Mesendoderm (in vitro differentiated cells): ENCODE results near the gene CAPS2. TPM values are rescaled to one million over a fixed set of nuclear protein-coding genes. Genes with fewer than 3 reads are reported as not detected.

ENCODE experiments used
- DNase-seq: peaks from one replicate; pipeline ENCODE4 v3.0.0; 2013
- H2AK5ac ChIP-seq: 2 replicates; pipeline ENCODE4 v1.6.1; 2013; ENCODE audit warnings: low read length, inconsistent platforms
- H2BK120ac ChIP-seq: 2 replicates; pipeline ENCODE4 v1.6.1; 2013; ENCODE audit warnings: low read depth, mild to moderate bottlenecking, low read length, moderate library complexity, mixed read lengths
- H2BK15ac ChIP-seq: replicated peaks from 2 replicates; pipeline ENCODE4 v1.6.1; 2013; ENCODE audit warnings: low read depth, mild to moderate bottlenecking, moderate library complexity
- H2BK5ac ChIP-seq: 2 replicates; pipeline ENCODE4 v1.6.1; 2013; ENCODE audit warnings: low read length, inconsistent platforms
- H3K18ac ChIP-seq: 2 replicates; pipeline ENCODE4 v1.6.1; 2013; ENCODE audit warnings: mild to moderate bottlenecking, low read length, mixed read lengths
- H3K23ac ChIP-seq: one replicate; pipeline ENCODE4 v1.6.1; 2013; ENCODE audit warnings: low read length
- H3K27ac ChIP-seq: 2 replicates; pipeline ENCODE4 v1.5.1; 2013; ENCODE audit warnings: low read depth, mild to moderate bottlenecking, inconsistent platforms, low read length, moderate library complexity
- H3K27me3 ChIP-seq: 2 replicates; pipeline ENCODE4 v1.6.1; 2013; ENCODE audit warnings: low read length, control low read depth, mild to moderate bottlenecking, inconsistent platforms; ENCODE audit not compliant: insufficient read depth, poor library complexity
- H3K36me3 ChIP-seq: 2 replicates; pipeline ENCODE4 v1.6.1; 2013; ENCODE audit warnings: low read length, inconsistent platforms; ENCODE audit not compliant: control insufficient read depth, insufficient read depth
- H3K4ac ChIP-seq: one replicate; pipeline ENCODE4 v1.6.1; 2013; ENCODE audit warnings: low read depth, mild to moderate bottlenecking, low read length, moderate library complexity
- H3K4me1 ChIP-seq: 2 replicates; pipeline ENCODE4 v1.6.1; 2013; ENCODE audit warnings: low read depth, low read length, inconsistent platforms; ENCODE audit not compliant: control insufficient read depth
- H3K4me2 ChIP-seq: 2 replicates; pipeline ENCODE4 v1.6.1; 2013; ENCODE audit warnings: low read length
- H3K4me3 ChIP-seq: 2 replicates; pipeline ENCODE4 v1.5.1; 2013; ENCODE audit warnings: mild to moderate bottlenecking, low read length
- H3K56ac ChIP-seq: one replicate; pipeline ENCODE4 v1.6.1; 2013; ENCODE audit warnings: low read length
- H3K79me1 ChIP-seq: 2 replicates; pipeline ENCODE4 v1.6.1; 2013; ENCODE audit warnings: low read length, inconsistent platforms
- H3K79me2 ChIP-seq: 2 replicates; pipeline ENCODE4 v1.6.1; 2013; ENCODE audit warnings: mild to moderate bottlenecking, low read length; ENCODE audit not compliant: control insufficient read depth, insufficient read depth
- H3K9ac ChIP-seq: 2 replicates; pipeline ENCODE4 v1.6.1; 2013; ENCODE audit warnings: low read length, inconsistent platforms
- H4K5ac ChIP-seq: one replicate; pipeline ENCODE4 v1.6.1; 2013; ENCODE audit warnings: low read length
- H4K8ac ChIP-seq: one replicate; pipeline ENCODE4 v1.6.1; 2013; ENCODE audit warnings: low read depth, mild to moderate bottlenecking, control low read depth, low read length, moderate library complexity
- WGBS: extraction: QIAGEN DNeasy Blood & Tissue Kit; methylation state at CpG from one replicate; pipeline ENCODE4 v1.1.7; 2013; ENCODE audit warnings: low lambda C conversion rate, missing lambda C conversion rate; ENCODE audit not compliant: insufficient coverage; ENCODE audit errors: extremely low coverage; 5-methylcytosine and 5-hydroxymethylcytosine counted together
- polyA plus RNA-seq, 2 experiments: library from polyadenylated mRNA; stranded (reverse); fragments of 200-250 nt; gene quantifications; one replicate each; pipeline ENCODE4 v1.2.3, GENCODE V29; 2013

The CAPS2 gene
- 1.9 TPM for polyA plus RNA-seq (2013, experiment 1 of 2)
- polyA plus RNA-seq (2013, experiment 2 of 2) = 1.4 TPM

DNA sequence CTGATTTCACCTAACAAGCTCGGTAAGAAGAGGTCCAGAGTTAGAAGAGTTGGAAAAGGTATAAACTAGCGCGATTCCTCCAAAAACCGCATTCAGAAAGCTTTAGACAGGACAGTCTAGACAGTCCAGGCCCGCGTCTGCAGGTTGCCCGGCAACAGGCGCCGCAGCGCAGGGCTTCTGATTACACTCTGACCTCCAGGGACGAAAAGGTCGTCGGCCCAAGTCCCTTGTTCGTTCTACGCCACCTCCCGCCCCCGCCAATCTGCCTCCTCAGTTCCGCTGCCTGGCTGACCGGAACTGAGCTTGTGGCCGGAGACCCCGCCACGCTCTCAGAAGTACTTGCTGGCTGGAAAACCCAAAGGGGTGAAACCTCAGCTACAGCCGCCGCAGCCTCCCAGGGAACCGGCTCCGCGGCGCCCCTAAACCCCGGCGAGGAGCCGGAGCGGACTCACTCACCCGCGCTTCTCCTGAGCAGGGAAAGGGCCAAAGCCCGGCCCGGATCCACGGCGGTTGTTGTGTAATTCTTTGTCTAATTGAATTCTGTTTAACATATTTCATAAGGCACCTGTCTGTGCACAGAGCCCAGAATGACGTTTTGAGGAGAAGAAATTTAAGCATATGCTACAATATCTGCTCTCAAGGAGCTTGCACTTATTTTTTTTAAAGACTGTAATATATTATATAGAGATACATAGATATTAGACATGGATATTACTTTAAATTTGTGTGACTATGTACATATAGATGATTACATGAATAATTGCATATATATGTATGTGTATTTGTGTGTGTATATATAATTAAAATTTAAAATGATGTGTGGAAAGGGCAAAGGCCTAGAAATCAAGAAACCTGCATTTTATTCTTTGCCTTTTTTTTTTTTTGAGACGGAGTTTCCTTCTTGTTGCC, at the start of gene CAPS2:
CAPS2 (minus strand) TSS at position 407 of the 909 bp plus-strand sequence. CDS start 3,826 bp downstream, outside the sequence.
- Histone ChIP-seq H4K5ac (no peak within 1 kb of the TSS), H3K23ac (no peak within 1 kb of the TSS), H2AK5ac (no peak within 1 kb of the TSS), H3K27me3 (no peaks in the 10 kb centered on the region), H3K9ac (peak within 1 kb of the TSS; percentile 60), H3K4ac (no peak within 1 kb of the TSS), H3K18ac (peak within 1 kb of the TSS; percentile 16), H2BK15ac (no peak within 1 kb of the TSS), H3K79me1 (no peaks in the 10 kb centered on the region), H2BK5ac (no peak within 1 kb of the TSS), H3K56ac (peak within 1 kb of the TSS; percentile 81), H3K4me1 (no peaks in the 10 kb centered on the region), H3K36me3 (no peaks in the 10 kb centered on the region), H3K4me3 (peak within 1 kb of the TSS; percentile 53), H4K8ac (no peak within 1 kb of the TSS), H3K79me2 (no peaks in the 10 kb centered on the region), H3K4me2 (peak within 1 kb of the TSS; percentile 65), H2BK120ac (no peak within 1 kb of the TSS), H3K27ac (peak within 1 kb of the TSS; percentile 11)
- DNase-seq = peak; percentile 88
- no CpG with 5 or more reads among the region's 40 CpGs for WGBS

DNA sequence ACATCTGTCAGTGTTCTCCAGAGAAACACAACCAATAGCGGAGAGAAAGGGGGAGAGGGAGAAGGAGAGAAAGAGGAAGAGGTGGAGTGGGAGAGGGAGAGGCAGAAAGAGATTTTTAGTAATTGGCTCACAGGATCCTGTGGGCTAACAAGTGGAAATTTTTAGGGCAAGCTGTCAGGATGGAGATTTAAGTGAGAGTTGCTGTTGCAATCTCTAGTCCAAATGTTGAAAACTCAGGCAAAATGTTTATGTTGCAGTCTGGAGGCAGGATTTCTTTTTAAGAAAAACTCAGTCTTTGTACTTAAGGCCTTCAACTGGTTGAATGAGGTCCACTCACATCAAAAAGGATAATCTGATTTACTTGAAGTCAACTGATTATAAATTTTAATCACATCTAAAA, 48.2 kb upstream of the CAPS2 start:
- no peak overlapping the region for H3K56ac ChIP-seq
- no peak overlapping the region for H3K4ac ChIP-seq
- H3K27ac ChIP-seq = no peak overlapping the region
- no peak overlapping the region for H2BK5ac ChIP-seq
- no peak for DNase-seq
- no peak overlapping the region for H3K18ac ChIP-seq
- H3K27me3 ChIP-seq = no peaks in the 10 kb centered on the region
- no peak overlapping the region for H2BK120ac ChIP-seq
- H3K36me3 ChIP-seq = no peaks in the 10 kb centered on the region
- WGBS = no CpG with 5 or more reads among the region's 1 CpG
- no peak overlapping the region for H2BK15ac ChIP-seq
- H3K79me1 ChIP-seq = no peaks in the 10 kb centered on the region
- H2AK5ac ChIP-seq = no peak overlapping the region
- no peak overlapping the region for H3K4me3 ChIP-seq
- H3K79me2 ChIP-seq = no peaks in the 10 kb centered on the region
- H4K8ac ChIP-seq = no peak overlapping the region
- no peak overlapping the region for H3K23ac ChIP-seq
- no peak overlapping the region for H4K5ac ChIP-seq
- no peak overlapping the region for H3K9ac ChIP-seq
- H3K4me1 ChIP-seq = no peaks in the 10 kb centered on the region
- no peak overlapping the region for H3K4me2 ChIP-seq

DNA sequence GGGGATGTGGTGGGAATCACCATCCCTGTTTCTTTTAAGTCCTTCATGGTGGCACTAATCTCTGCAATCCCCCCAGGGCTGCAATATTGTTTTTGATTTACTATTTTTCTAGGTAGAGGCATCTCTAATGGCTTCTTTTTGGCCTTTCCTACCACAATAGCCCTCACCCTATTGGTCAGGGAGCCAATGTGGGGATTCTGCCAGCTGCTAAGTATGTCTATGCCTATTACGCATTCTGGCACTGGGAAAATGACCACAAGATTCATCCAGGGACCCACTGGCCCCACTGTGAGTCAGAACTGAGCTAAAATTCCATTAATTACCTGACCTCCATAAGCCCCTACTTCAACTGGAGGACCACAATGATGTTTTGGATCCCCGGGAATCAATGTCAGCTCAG, 44.8 kb upstream of the CAPS2 start:
- no peaks in the 10 kb centered on the region for H3K79me2 ChIP-seq
- no peaks in the 10 kb centered on the region for H3K4me1 ChIP-seq
- H3K27me3 ChIP-seq = no peaks in the 10 kb centered on the region
- H3K9ac ChIP-seq = no peak overlapping the region
- DNase-seq = no peak
- no peak overlapping the region for H3K56ac ChIP-seq
- H3K4ac ChIP-seq = no peak overlapping the region
- no CpG with 5 or more reads among the region's 2 CpGs for WGBS
- no peak overlapping the region for H2BK15ac ChIP-seq
- no peaks in the 10 kb centered on the region for H3K79me1 ChIP-seq
- H2BK5ac ChIP-seq = no peak overlapping the region
- H2AK5ac ChIP-seq = no peak overlapping the region
- H2BK120ac ChIP-seq = no peak overlapping the region
- H3K27ac ChIP-seq = no peak overlapping the region
- no peak overlapping the region for H3K4me3 ChIP-seq
- no peak overlapping the region for H4K8ac ChIP-seq
- no peak overlapping the region for H4K5ac ChIP-seq
- H3K18ac ChIP-seq = no peak overlapping the region
- H3K4me2 ChIP-seq = no peak overlapping the region
- no peak overlapping the region for H3K23ac ChIP-seq
- no peaks in the 10 kb centered on the region for H3K36me3 ChIP-seq

DNA sequence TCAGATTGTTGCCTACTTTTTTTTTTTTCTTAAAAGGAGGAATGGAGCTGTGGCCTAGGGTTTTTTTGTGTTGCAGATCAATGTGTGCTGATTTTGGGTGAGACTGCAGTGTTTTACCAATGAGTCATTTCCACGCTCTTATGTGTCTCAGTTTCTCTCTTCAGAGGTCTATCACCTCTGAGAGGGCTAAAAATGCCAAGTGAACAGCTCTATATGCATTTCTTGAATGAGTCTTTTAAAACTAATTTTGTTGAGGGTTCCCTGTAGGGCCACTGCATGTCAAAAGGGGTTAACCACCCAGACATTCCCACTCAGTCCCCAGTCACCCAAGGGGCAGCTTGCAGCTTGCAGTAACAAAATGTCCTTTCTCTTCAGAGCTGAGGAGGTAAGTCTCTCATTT, 36.5 kb upstream of the CAPS2 start:
- no peak overlapping the region for H3K4me2 ChIP-seq
- H3K36me3 ChIP-seq = no peaks in the 10 kb centered on the region
- H4K5ac ChIP-seq = no peak overlapping the region
- H2BK120ac ChIP-seq = no peak overlapping the region
- WGBS = no CpG with 5 or more reads among the region's 1 CpG
- no peak overlapping the region for H2BK5ac ChIP-seq
- no peak overlapping the region for H3K4me3 ChIP-seq
- H3K27ac ChIP-seq = peak overlapping the region; percentile 88
- H2BK15ac ChIP-seq = no peak overlapping the region
- H3K56ac ChIP-seq = peak overlapping the region; percentile 54
- peak overlapping the region; percentile 13 for H3K9ac ChIP-seq
- DNase-seq = peak; percentile 70
- H3K79me1 ChIP-seq = no peaks in the 10 kb centered on the region
- no peak overlapping the region for H3K18ac ChIP-seq
- no peak overlapping the region for H3K4ac ChIP-seq
- H3K79me2 ChIP-seq = no peaks in the 10 kb centered on the region
- H3K23ac ChIP-seq = no peak overlapping the region
- H3K27me3 ChIP-seq = no peaks in the 10 kb centered on the region
- no peaks in the 10 kb centered on the region for H3K4me1 ChIP-seq
- peak overlapping the region; percentile 28 for H4K8ac ChIP-seq
- no peak overlapping the region for H2AK5ac ChIP-seq

DNA sequence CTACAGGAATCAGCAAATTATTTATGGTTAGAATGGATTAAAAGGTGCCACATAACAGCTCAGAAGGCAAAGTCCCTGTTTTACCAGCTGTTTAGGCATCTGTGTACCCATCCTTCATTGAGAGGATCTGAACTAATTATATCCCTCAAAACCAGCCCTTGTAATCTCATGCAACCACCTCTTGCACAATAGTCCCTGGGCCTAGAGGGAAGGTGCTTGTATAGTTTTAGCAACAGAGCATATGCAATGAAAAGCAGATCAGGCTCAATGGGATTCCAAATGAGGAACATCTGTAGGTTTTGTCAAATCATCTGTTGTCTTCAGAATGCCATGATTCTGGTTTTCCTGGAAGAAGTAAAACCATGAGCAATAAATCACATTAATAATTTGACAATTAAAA, 34.8 kb upstream of the CAPS2 start:
- no peak overlapping the region for H3K9ac ChIP-seq
- H3K4me1 ChIP-seq = no peaks in the 10 kb centered on the region
- peak; percentile 43 for DNase-seq
- H3K18ac ChIP-seq = no peak overlapping the region
- no peak overlapping the region for H3K56ac ChIP-seq
- no peaks in the 10 kb centered on the region for H3K27me3 ChIP-seq
- no peak overlapping the region for H4K5ac ChIP-seq
- H3K4ac ChIP-seq = no peak overlapping the region
- no peaks in the 10 kb centered on the region for H3K36me3 ChIP-seq
- no peak overlapping the region for H4K8ac ChIP-seq
- no peak overlapping the region for H3K4me2 ChIP-seq
- no peak overlapping the region for H3K4me3 ChIP-seq
- H3K79me1 ChIP-seq = no peaks in the 10 kb centered on the region
- no peaks in the 10 kb centered on the region for H3K79me2 ChIP-seq
- H2AK5ac ChIP-seq = no peak overlapping the region
- H2BK120ac ChIP-seq = no peak overlapping the region
- no peak overlapping the region for H3K27ac ChIP-seq
- H3K23ac ChIP-seq = no peak overlapping the region
- H2BK5ac ChIP-seq = no peak overlapping the region
- H2BK15ac ChIP-seq = no peak overlapping the region
